Fibroblast of lung (primary cell): ENCODE data around the gene SNX14.

Experiments
- CTCF ChIP-seq, 2 donors: IDR thresholded peaks in 1 of 2; conservative IDR thresholded peaks in 1 of 2; 1 replicate in 1 of 2; 2 replicates in 1 of 2; pipeline ENCODE4 v1.5.1; 2011 to 2012; ENCODE audit warnings: low read length in 2 of 2, control low read depth in 1 of 2, inconsistent platforms in 1 of 2, low read depth in 1 of 2, mild to moderate bottlenecking in 1 of 2
- EZH2 ChIP-seq: IDR thresholded peaks from 2 replicates; pipeline ENCODE4 v1.5.1; 2012; ENCODE audit warnings: low read length, control low read depth, mild to moderate bottlenecking; ENCODE audit errors: missing control alignments

GRCh38 chr6:85556992-85557668, 36.5 kb downstream of the SNX14 start:
- no peak for TF ChIP-seq CTCF (conservative IDR thresholded peaks at IDR 0.05 in 1 of 2, IDR thresholded peaks at IDR 0.05 in 1 of 2; ENCODE audit: low read depth in 1 of 2, low read length in 2 of 2)
- TF ChIP-seq EZH2 = no peak
